Breast epithelium (tissue), 4 donors: Measurements from ENCODE around the gene PSMA7. TPM values are rescaled to one million over a fixed set of nuclear protein-coding genes. Genes with fewer than 3 reads are reported as not detected.

Source experiments
- DNase-seq, 2 donors: peaks; one replicate each; pipeline ENCODE4 v3.0.0-alpha.2; 2019; ENCODE audit warnings: low spot score in 2 of 2
- H3K27ac ChIP-seq, 2 donors: fragments of 200-600 bp; sonication (generic) in 1 of 2; one replicate each; pipeline ENCODE4 v1.5.1; 2016 to 2019; ENCODE audit warnings: mild to moderate bottlenecking in 1 of 2
- H3K27me3 ChIP-seq, 2 donors: fragments of 200-600 bp; sonication (generic) in 1 of 2; one replicate each; pipeline versions ENCODE4 v1.5.1 to v1.6.0; 2017 to 2019; ENCODE audit warnings: control low read depth in 1 of 2, mild to moderate bottlenecking in 1 of 2
- H3K36me3 ChIP-seq: fragments of 200-600 bp; one replicate; pipeline ENCODE4 v1.5.1; 2019
- H3K4me1 ChIP-seq, 2 donors: fragments of 200-600 bp; sonication (generic); one replicate each; pipeline ENCODE4 v1.5.1; 2016 to 2019; ENCODE audit warnings: control low read depth in 1 of 2
- H3K4me3 ChIP-seq, 3 donors: fragments of 200-600 bp; sonication (generic); 1 replicate in 2 of 3; 2 replicates in 1 of 3; pipeline ENCODE4 v1.5.1; 2016 to 2019; ENCODE audit warnings: mild to moderate bottlenecking in 3 of 3, moderate library complexity in 2 of 3
- H3K9me3 ChIP-seq, 2 donors: fragments of 200-600 bp; sonication (generic) in 1 of 2; one replicate each; pipeline ENCODE4 v1.5.1; 2016 to 2019; ENCODE audit warnings: control low read depth in 1 of 2
- CTCF ChIP-seq, 3 donors: fragments of 450-650 bp; IDR thresholded peaks; one replicate each; pipeline ENCODE4 v1.5.1; 2016 to 2017; ENCODE audit warnings: antibody characterized with exemption in 3 of 3, mild to moderate bottlenecking in 3 of 3, moderate library complexity in 3 of 3
- POLR2A ChIP-seq: fragments of 450-650 bp; IDR thresholded peaks from one replicate; pipeline ENCODE4 v1.6.1; 2016; ENCODE audit warnings: antibody characterized with exemption, mild to moderate bottlenecking, moderate library complexity
- POLR2AphosphoS5 ChIP-seq, 3 donors: sonication (generic); formaldehyde crosslinking; IDR thresholded peaks; one replicate each; pipeline ENCODE4 v1.6.1; 2017; ENCODE audit warnings: antibody characterized with exemption in 3 of 3
- intact Hi-C: fragments of 100-400 bp; cut with DNase I; formaldehyde crosslinking; loops from one replicate; pipeline ENCODE4 v1.15.1; 2023; ENCODE audit warnings: low total_unique reads
- total RNA-seq, 3 donors: library from RNA; depleted of rRNA; stranded (reverse); fragments of >200 nt; gene quantifications; one replicate each; pipeline ENCODE4 v1.1.0, GENCODE V29; 2016

Gene PSMA7
- total RNA-seq, 3 donors from 2014 or later = 200 to 579 (median 380) TPM

- TF ChIP-seq POLR2AphosphoS5 (IDR thresholded peaks at IDR 0.05) = no peak
- TF ChIP-seq POLR2A = no peak
- TF ChIP-seq CTCF (IDR thresholded peaks at IDR 0.05) = no peak
- H3K27ac ChIP-seq = no peak overlapping the region
- no peak overlapping the region for H3K4me3 ChIP-seq
- H3K4me1 ChIP-seq = peaks cover 0 to 7% of the 10 kb centered on the region in 2 donors
- no peaks in the 10 kb centered on the region for H3K9me3 ChIP-seq
- intact Hi-C loops = no loop called here
- DNase-seq = no peak
- H3K36me3 ChIP-seq = no peaks in the 10 kb centered on the region
- no peaks in the 10 kb centered on the region for H3K27me3 ChIP-seq
Observed at GRCh38 chr20:62181808-62182207, 38.6 kb upstream of the PSMA7 start.

GRCh38 chr20:62179162-62179504, 35.9 kb upstream of the PSMA7 start:
- Histone ChIP-seq H3K4me1 (peaks cover 0 to 7% of the 10 kb centered on the region in 2 donors), H3K27ac (no peak overlapping the region), H3K4me3 (no peak overlapping the region), H3K36me3 (no peaks in the 10 kb centered on the region), H3K9me3 (no peaks in the 10 kb centered on the region), H3K27me3 (no peaks in the 10 kb centered on the region)
- no peak for DNase-seq
- intact Hi-C loops = no loop called here
- TF ChIP-seq CTCF (IDR thresholded peaks at IDR 0.05) (no peak), POLR2AphosphoS5 (IDR thresholded peaks at IDR 0.05) (no peak), POLR2A (no peak)

- H3K27ac ChIP-seq = no peak overlapping the region
- DNase-seq = no peak
Observed at GRCh38 chr20:62178316-62179161, 35.3 kb upstream of the PSMA7 start.

GRCh38 chr20:62177307-62177706, 34.1 kb upstream of the PSMA7 start:
- H3K27me3 ChIP-seq = no peaks in the 10 kb centered on the region
- no peak for DNase-seq
- TF ChIP-seq POLR2AphosphoS5 (IDR thresholded peaks at IDR 0.05) (no peak), POLR2A (no peak), CTCF (IDR thresholded peaks at IDR 0.05) (no peak)
- intact Hi-C loops = no loop called here
- H3K36me3 ChIP-seq = no peaks in the 10 kb centered on the region
- H3K4me3 ChIP-seq = no peak overlapping the region
- no peaks in the 10 kb centered on the region for H3K9me3 ChIP-seq
- H3K27ac ChIP-seq = no peak overlapping the region
- H3K4me1 ChIP-seq = no peaks in the 10 kb centered on the region

More at GRCh38 chr20:62178316-62179161, 35.3 kb upstream of the PSMA7 start:
- Histone ChIP-seq H3K9me3 (no peaks in the 10 kb centered on the region), H3K4me3 (no peak overlapping the region), H3K36me3 (no peaks in the 10 kb centered on the region), H3K4me1 (peaks cover 0 to 2% of the 10 kb centered on the region in 2 donors), H3K27me3 (no peaks in the 10 kb centered on the region)
- TF ChIP-seq POLR2AphosphoS5 (IDR thresholded peaks at IDR 0.05) (no peak), CTCF (IDR thresholded peaks at IDR 0.05) (no peak), POLR2A (no peak)
- intact Hi-C loops = no loop called here

- H3K36me3 ChIP-seq = no peaks in the 10 kb centered on the region
- H3K27ac ChIP-seq = no peak overlapping the region
- no peak for DNase-seq
Observed at GRCh38 chr20:62176866-62177265, 33.7 kb upstream of the PSMA7 start.

More at GRCh38 chr20:62176866-62177265, 33.7 kb upstream of the PSMA7 start:
- H3K9me3 ChIP-seq = no peaks in the 10 kb centered on the region
- TF ChIP-seq CTCF (IDR thresholded peaks at IDR 0.05) (no peak), POLR2AphosphoS5 (IDR thresholded peaks at IDR 0.05) (no peak), POLR2A (no peak)
- intact Hi-C loops = no loop called here
- H3K4me1 ChIP-seq = no peaks in the 10 kb centered on the region
- no peak overlapping the region for H3K4me3 ChIP-seq
- no peaks in the 10 kb centered on the region for H3K27me3 ChIP-seq
